GM18858 (cell line): ENCODE data around the gene MCTS1.
"Not testable (repeated sequence)": the region's sequence is repeated elsewhere in the genome, so short reads cannot be mapped to it uniquely, and the experiment has no call there.

ENCODE experiments used
- ATAC-seq: cut with Tn5 transposase; IDR thresholded peaks from one replicate; pipeline ENCODE4 v1.9.1; 2021; ENCODE audit not compliant: unreplicated experiment

MCTS1 gene

GRCh38 chrX:120603707-120604360, at the start of gene MCTS1:
MCTS1 (plus strand) TSS chrX:120604101; CDS start chrX:120604237, 136 bp downstream.
- peak; percentile 86 for ATAC-seq

GRCh38 chrX:120556251-120556650, 47.6 kb upstream of the MCTS1 start:
- ATAC-seq, result no peak

DNA sequence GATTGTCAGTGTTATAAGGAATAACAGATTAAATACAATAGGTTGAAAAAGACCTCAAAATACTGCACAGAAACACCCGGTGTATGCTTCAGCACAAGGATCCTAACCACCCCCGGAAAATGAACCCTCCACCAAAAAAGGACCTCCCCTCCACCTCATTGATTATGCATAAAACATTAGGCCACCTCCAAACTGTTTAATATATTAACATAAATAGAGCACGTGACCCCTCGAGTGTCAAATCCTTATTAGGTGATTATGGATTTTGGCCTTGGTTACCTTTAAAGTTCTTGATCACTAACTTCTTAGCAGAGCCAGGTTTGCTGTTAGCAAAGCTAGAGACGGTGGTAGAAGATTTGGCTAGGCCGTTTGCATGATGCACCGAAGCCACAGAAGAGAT, 44.1 kb upstream of the MCTS1 start:
- ATAC-seq, result no peak

GRCh38 chrX:120560405-120560841, 43.5 kb upstream of the MCTS1 start:
- ATAC-seq, result peak; percentile 30

GRCh38 chrX:120560842-120561633, 42.9 kb upstream of the MCTS1 start, which contains the start of gene CUL4B:
CUL4B (minus strand) TSS chrX:120560962; CDS start chrX:120560638, 324 bp downstream.
- peak; percentile 67 for ATAC-seq

- no peak for ATAC-seq
Measured at GRCh38 chrX:120561634-120562568, 42.0 kb upstream of the MCTS1 start.

- no peak for ATAC-seq
Measured at GRCh38 chrX:120562569-120562926, 41.4 kb upstream of the MCTS1 start.

DNA sequence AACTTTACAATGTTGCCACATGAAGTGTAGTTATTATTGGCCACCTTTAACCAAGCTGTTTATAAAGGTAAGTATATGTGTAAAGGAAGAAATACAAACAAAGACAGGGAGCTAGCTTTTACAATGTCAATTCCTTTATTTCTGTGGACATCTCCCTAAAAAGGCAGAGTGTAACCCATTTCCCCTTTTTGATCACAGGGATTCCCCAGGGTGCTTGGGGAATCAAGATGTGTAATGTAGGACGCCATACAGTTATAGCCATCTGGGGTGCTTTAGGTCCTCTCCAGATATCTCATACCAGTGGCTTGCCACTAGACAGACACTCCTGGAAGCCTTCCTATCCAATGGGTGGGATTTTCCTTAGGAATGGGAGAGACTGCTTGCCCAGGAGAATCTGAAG, 39.0 kb upstream of the MCTS1 start:
- ATAC-seq, result no peak

- ATAC-seq, result no peak
Measured at GRCh38 chrX:120566817-120567216, 37.1 kb upstream of the MCTS1 start.

GRCh38 chrX:120568035-120568434, 35.9 kb upstream of the MCTS1 start:
- ATAC-seq, result no peak

- ATAC-seq, result no peak
Measured at GRCh38 chrX:120568609-120569008, 35.3 kb upstream of the MCTS1 start.

GRCh38 chrX:120570011-120570600, 33.8 kb upstream of the MCTS1 start:
- ATAC-seq, result no peak

- not testable (repeated sequence) for ATAC-seq
Measured at GRCh38 chrX:120573806-120574205, 30.1 kb upstream of the MCTS1 start.

DNA sequence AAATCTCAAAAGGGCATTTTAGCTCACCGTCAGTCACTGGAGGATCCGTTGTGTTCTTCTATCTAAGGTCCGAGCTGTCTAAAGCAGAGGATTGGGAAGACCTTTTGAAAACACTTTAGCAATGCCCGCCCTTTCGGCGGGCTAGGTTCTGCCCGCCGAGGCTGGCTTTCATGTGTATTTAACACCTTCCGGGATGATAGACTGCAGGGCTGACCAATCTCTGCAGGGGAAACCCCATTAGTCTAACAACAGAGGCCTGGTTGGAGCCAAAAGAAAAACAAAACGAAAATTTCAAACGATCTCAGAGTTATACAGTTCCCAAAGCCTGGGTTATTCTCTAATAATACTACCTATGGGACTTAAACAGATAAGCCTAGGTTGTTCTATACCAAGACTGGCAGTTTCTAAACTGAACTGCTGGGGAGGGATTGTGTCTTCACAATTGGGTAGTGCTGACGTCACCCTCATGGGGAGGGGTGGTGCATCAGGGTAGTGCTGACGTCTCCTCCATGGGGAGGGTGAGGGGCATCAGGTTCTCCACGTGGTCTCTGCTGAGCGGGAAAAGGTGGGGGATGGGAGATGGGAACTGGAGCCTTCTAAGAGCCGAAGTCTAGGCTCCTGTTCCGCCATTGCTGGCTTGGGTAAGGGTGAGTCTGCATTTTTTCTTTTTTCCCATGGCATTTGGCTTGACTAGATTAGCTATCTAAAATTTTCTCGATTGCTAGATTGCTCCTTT, 28.4 kb upstream of the MCTS1 start:
- ATAC-seq, result no peak

- no peak for ATAC-seq
Measured at GRCh38 chrX:120585702-120586101, 18.2 kb upstream of the MCTS1 start.

DNA sequence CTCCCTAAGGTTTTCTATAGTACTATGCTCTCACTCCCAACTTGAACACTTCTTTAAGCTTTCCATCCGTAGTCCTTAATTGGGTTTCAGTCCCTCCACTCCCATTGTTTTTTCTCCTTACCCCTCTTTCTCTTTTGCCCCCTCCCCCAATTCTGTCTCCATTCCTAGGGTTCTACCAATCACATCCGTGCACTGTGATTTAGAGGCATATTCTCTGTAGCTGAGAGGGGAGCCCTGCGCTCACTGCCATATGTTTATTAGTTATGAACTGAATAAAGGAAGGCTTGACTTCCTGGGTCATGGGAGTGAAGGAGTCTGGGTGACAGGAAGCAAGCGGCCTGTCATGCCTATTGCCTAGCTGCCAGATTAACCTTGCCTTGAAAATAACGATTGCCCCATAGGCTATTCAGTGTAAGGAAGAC, 471 bp downstream of the MCTS1 start:
- ATAC-seq, result peak; percentile 46

GRCh38 chrX:120612086-120612485, 8.2 kb downstream of the MCTS1 start:
- ATAC-seq, result no peak

- no peak for ATAC-seq
Measured at GRCh38 chrX:120614816-120615215, 10.9 kb downstream of the MCTS1 start.

DNA sequence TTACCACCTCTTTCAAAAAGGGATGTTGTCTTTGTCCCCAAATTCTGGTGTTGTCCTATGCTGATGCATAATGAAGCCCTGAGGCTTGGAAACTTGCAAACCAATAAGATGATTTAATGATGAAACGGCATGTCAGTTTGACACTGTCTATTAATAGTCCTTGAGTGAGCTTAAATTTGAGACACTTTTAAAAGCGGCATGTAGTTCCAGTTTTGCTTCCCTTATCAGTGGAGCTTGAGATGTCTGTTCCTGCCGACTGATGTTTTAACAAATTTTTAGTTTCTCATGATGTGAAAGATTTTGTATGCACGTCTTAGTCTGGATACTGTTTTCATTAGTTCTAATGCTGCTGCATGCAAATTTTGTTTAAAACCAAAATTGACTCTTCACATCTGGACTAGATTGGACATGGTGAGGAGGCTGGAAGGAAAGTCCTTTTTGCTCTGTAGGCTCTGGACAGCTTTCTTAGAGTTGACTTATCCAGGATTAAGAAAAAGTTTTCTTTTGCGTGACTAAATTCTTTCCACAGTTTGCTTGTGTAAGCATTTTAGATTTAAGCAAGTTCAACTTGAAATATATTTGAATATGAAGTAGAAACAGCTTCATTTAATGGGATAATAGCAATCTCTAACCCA, 14.2 kb downstream of the MCTS1 start:
- peak; percentile 51 for ATAC-seq

DNA sequence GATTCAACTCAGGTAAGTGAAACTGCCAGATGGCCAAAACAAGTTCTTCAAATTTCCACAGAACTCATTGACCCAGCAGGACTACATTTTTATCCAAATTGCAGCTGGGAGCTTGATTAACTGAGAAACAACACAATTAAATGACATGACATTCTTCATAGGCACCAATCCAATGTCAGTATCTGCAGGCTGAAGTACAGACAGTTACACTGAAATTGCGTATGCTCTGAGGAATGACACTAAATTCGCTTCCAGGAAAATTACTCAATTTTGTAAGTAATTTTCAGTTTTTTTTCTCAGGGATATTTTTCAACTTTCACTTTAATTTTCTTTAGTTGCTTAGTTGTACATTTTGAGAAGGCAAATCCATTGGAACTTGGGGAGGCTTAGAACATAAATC, 21.5 kb downstream of the MCTS1 start:
- ATAC-seq, result no peak
